Measurements from ENCODE around the gene RDH5.

RDH5 gene

GRCh38 chr12:55720071-55720564, at the start of gene RDH5:
RDH5 (plus strand) TSS chr12:55720393; CDS start chr12:55721185, 792 bp downstream.
- DNase-seq (ENCODE audit: low read depth): peak; percentile 65

- no peak for DNase-seq (ENCODE audit: low read depth)
Measured at GRCh38 chr12:55671746-55672145, 48.4 kb upstream of the RDH5 start.

- no peak for DNase-seq (ENCODE audit: low read depth)
Measured at GRCh38 chr12:55673638-55674037, 46.6 kb upstream of the RDH5 start.

GRCh38 chr12:55675666-55676065, 44.5 kb upstream of the RDH5 start:
- no peak for DNase-seq (ENCODE audit: low read depth)

GRCh38 chr12:55676707-55677106, 43.5 kb upstream of the RDH5 start:
- DNase-seq (ENCODE audit: low read depth): no peak

GRCh38 chr12:55679691-55680090, 40.5 kb upstream of the RDH5 start:
- DNase-seq (ENCODE audit: low read depth): no peak

- DNase-seq (ENCODE audit: low read depth): peak; percentile 33
Measured at GRCh38 chr12:55681142-55682077, 38.8 kb upstream of the RDH5 start.

- DNase-seq (ENCODE audit: low read depth): no peak
Measured at GRCh38 chr12:55682087-55682796, 38.0 kb upstream of the RDH5 start.

GRCh38 chr12:55683676-55684075, 36.5 kb upstream of the RDH5 start:
- DNase-seq (ENCODE audit: low read depth): no peak

GRCh38 chr12:55684761-55685370, 35.3 kb upstream of the RDH5 start:
- DNase-seq (ENCODE audit: low read depth): no peak

GRCh38 chr12:55685671-55686070, 34.5 kb upstream of the RDH5 start:
- no peak for DNase-seq (ENCODE audit: low read depth)

GRCh38 chr12:55686366-55687010, 33.7 kb upstream of the RDH5 start:
- no peak for DNase-seq (ENCODE audit: low read depth)

GRCh38 chr12:55687746-55688145, 32.4 kb upstream of the RDH5 start:
- no peak for DNase-seq (ENCODE audit: low read depth)

- DNase-seq (ENCODE audit: low read depth): no peak
Measured at GRCh38 chr12:55688716-55689655, 31.2 kb upstream of the RDH5 start.

- no peak for DNase-seq (ENCODE audit: low read depth)
Measured at GRCh38 chr12:55692631-55693322, 27.4 kb upstream of the RDH5 start.

- no peak for DNase-seq (ENCODE audit: low read depth)
Measured at GRCh38 chr12:55693323-55694187, 26.6 kb upstream of the RDH5 start.

GRCh38 chr12:55694188-55694515, 26.0 kb upstream of the RDH5 start:
- no peak for DNase-seq (ENCODE audit: low read depth)

GRCh38 chr12:55694651-55695050, 25.5 kb upstream of the RDH5 start:
- no peak for DNase-seq (ENCODE audit: low read depth)

- DNase-seq (ENCODE audit: low read depth): no peak
Measured at GRCh38 chr12:55695349-55695748, 24.8 kb upstream of the RDH5 start.
